GM23338 (cell line): ENCODE data around the gene OLA1. TPM values are rescaled to one million over a fixed set of nuclear protein-coding genes. Genes with fewer than 3 reads are reported as not detected.

Experiments
- ATAC-seq: fragments of 200-7000 bp; cut with Tn5 transposase; 3 replicates; pipeline ENCODE4 v1.9.1; 2020
- DNase-seq: peaks from one replicate; pipeline ENCODE4 v3.0.0-alpha.2; 2015; ENCODE audit warnings: low spot score
- H2AFZ ChIP-seq: fragments of 200-600 bp; sonication (generic); 2 replicates; pipeline ENCODE4 v1.8.0; 2016; ENCODE audit warnings: antibody characterized with exemption, mild to moderate bottlenecking, moderate library complexity
- H3F3A ChIP-seq: fragments of 200-600 bp; sonication (generic); replicated peaks from 2 replicates; pipeline ENCODE4 v1.8.0; 2017; ENCODE audit warnings: antibody characterized with exemption, mixed run types, low read depth
- H3K27ac ChIP-seq: fragments of 200-600 bp; sonication (generic); 2 replicates; pipeline ENCODE4 v1.6.1; 2016; ENCODE audit warnings: low read depth
- H3K27me3 ChIP-seq: fragments of 200-600 bp; sonication (generic); 2 replicates; pipeline ENCODE4 v1.8.0; 2016; ENCODE audit warnings: mild to moderate bottlenecking, mixed run types, moderate library complexity; ENCODE audit not compliant: insufficient read depth
- H3K36me3 ChIP-seq: fragments of 200-600 bp; sonication (generic); 2 replicates; pipeline ENCODE4 v1.8.0; 2016; ENCODE audit warnings: mild to moderate bottlenecking; ENCODE audit not compliant: insufficient read depth
- H3K4me1 ChIP-seq: fragments of 200-600 bp; sonication (generic); 2 replicates; pipeline ENCODE4 v1.8.0; 2016; ENCODE audit warnings: mild to moderate bottlenecking, moderate library complexity; ENCODE audit not compliant: insufficient read depth
- H3K4me2 ChIP-seq: fragments of 200-600 bp; sonication (generic); 2 replicates; pipeline ENCODE4 v1.7.1; 2017; ENCODE audit warnings: mixed run types
- H3K4me3 ChIP-seq: fragments of 200-600 bp; sonication (generic); 2 replicates; pipeline ENCODE4 v1.6.1; 2016; ENCODE audit warnings: mixed run types
- H3K79me2 ChIP-seq: fragments of 200-600 bp; sonication (generic); replicated peaks from 2 replicates; pipeline ENCODE4 v1.8.0; 2017; ENCODE audit warnings: mild to moderate bottlenecking; ENCODE audit not compliant: insufficient read depth
- H3K9me2 ChIP-seq: fragments of 200-600 bp; sonication (generic); 2 replicates; pipeline ENCODE4 v1.8.0; 2017; ENCODE audit not compliant: insufficient read depth
- H4K20me1 ChIP-seq: fragments of 200-600 bp; sonication (generic); replicated peaks from 2 replicates; pipeline ENCODE4 v1.8.0; 2017; ENCODE audit warnings: mild to moderate bottlenecking; ENCODE audit not compliant: insufficient read depth
- H3K27ac Mint-ChIP-seq: 2 replicates; pipeline ENCODE4 v1.8.0; 2020; ENCODE audit warnings: inconsistent platforms, mild to moderate bottlenecking, moderate library complexity, mixed read lengths
- H3K27me3 Mint-ChIP-seq: 3 replicates; pipeline ENCODE4 v1.8.0; 2022; ENCODE audit warnings: low read depth, mild to moderate bottlenecking, moderate library complexity, mixed read lengths, inconsistent platforms; ENCODE audit not compliant: insufficient read depth, poor library complexity
- H3K36me3 Mint-ChIP-seq: 3 replicates; pipeline ENCODE4 v1.8.0; 2021; ENCODE audit warnings: low read depth, mild to moderate bottlenecking, inconsistent platforms, moderate library complexity, mixed read lengths
- H3K4me1 Mint-ChIP-seq: 3 replicates; pipeline ENCODE4 v1.8.0; 2020; ENCODE audit warnings: mild to moderate bottlenecking, inconsistent platforms, mixed read lengths
- H3K4me3 Mint-ChIP-seq: 3 replicates; pipeline ENCODE4 v1.8.0; 2021; ENCODE audit warnings: moderate library complexity, mild to moderate bottlenecking, inconsistent platforms, mixed read lengths
- H3K9me3 Mint-ChIP-seq: 3 replicates; pipeline ENCODE4 v1.8.0; 2020; ENCODE audit warnings: moderate library complexity, mild to moderate bottlenecking, inconsistent platforms, mixed read lengths
- CREB1 ChIP-seq: fragments of 250-450 bp; sonication (Bioruptor Pico); IDR thresholded peaks from 2 replicates; pipeline ENCODE4 v1.5.0; 2020; ENCODE audit warnings: low read depth, mild to moderate bottlenecking, moderate library complexity
- EZH2 ChIP-seq: fragments of 200-600 bp; sonication (generic); IDR thresholded peaks from one replicate; pipeline ENCODE4 v1.8.0; 2017; ENCODE audit warnings: antibody characterized with exemption, mild to moderate bottlenecking, low read depth; ENCODE audit not compliant: unreplicated experiment
- JUNB ChIP-seq: IDR thresholded peaks from one replicate; pipeline ENCODE4 v1.6.1; 2016; ENCODE audit warnings: antibody characterized with exemption; ENCODE audit not compliant: unreplicated experiment
- NANOG ChIP-seq: IDR thresholded peaks from 2 replicates; pipeline ENCODE4 v1.6.1; 2016; ENCODE audit warnings: antibody characterized with exemption, borderline replicate concordance
- POLR2AphosphoS5 ChIP-seq: IDR thresholded peaks from 2 replicates; pipeline ENCODE4 v1.6.1; 2016; ENCODE audit warnings: antibody characterized with exemption, low read depth
- REST ChIP-seq: IDR thresholded peaks from one replicate; pipeline ENCODE4 v1.6.1; 2018; ENCODE audit warnings: antibody characterized with exemption; ENCODE audit not compliant: unreplicated experiment
- STAT1 ChIP-seq: IDR thresholded peaks from one replicate; pipeline ENCODE4 v1.6.1; 2016; ENCODE audit warnings: antibody characterized with exemption; ENCODE audit not compliant: unreplicated experiment
- ZNF331 ChIP-seq: fragments of 250-450 bp; sonication (Bioruptor Pico); IDR thresholded peaks from 2 replicates; pipeline ENCODE4 v1.5.0; 2020; ENCODE audit warnings: low read depth, mild to moderate bottlenecking, moderate library complexity
- ZNF462 ChIP-seq: fragments of 250-450 bp; sonication (Bioruptor Pico); IDR thresholded peaks from 2 replicates; pipeline ENCODE4 v1.5.0; 2020; ENCODE audit warnings: mild to moderate bottlenecking, moderate library complexity
- polyA plus RNA-seq: library from polyadenylated mRNA; unstranded; fragments of >200 nt; fragmentation: Nextera tagmentation; extraction: Ambion mirVana; gene quantifications from 2 replicates; pipeline ENCODE4 v1.2.1, GENCODE V29; 2016
- total RNA-seq: library from RNA; depleted of rRNA; stranded (reverse); fragments of >200 nt; shearing (Covaris generic); gene quantifications from 2 replicates; pipeline ENCODE4 v1.2.3, GENCODE V29; 2014
- TF ChIP-seq, protein P1 (sequence below): IDR thresholded peaks from 2 replicates; pipeline ENCODE4 v1.6.1; 2016; ENCODE audit warnings: antibody characterized with exemption
- TF ChIP-seq, protein P2 (sequence below), 2 experiments: fragments of 200-600 bp in 1 of 2; sonication (generic) in 1 of 2; conservative IDR thresholded peaks; 2 replicates each; pipeline versions ENCODE4 v1.5.1 to v1.6.1; 2016 to 2017; ENCODE audit warnings: antibody characterized with exemption in 2 of 2, low read depth in 2 of 2, mild to moderate bottlenecking in 2 of 2, moderate library complexity in 1 of 2

Gene OLA1
- total and polyA plus RNA-seq, 2 experiments from 2014 or later, result 104 to 242 TPM

DNA sequence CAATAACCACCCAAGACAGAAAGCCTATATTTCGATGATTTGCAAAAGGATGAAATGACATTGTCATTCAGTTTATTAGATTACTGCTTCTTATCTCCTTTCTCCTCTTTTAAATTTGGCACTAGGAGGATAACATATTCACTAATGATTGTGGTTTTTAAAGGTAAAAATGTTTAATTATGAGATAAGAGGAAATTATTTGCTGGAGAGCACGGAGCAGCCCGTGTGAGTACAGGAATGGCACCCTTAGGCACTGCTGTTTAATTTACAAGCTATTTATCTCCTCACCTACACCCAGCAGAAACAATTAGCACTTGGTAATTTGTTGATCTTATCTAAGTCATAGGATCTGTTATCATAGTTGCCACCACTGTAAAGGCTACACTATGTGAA is 195.8 kb downstream of the OLA1 start:
- Mint-ChIP-seq H3K36me3 (no peaks in the 10 kb centered on the region), H3K4me1 (peaks cover 40% of the 10 kb centered on the region), H3K4me3 (peak overlapping the region; percentile 61; the same call in 1 of the 3 replicates), H3K27me3 (peaks cover 3% of the 10 kb centered on the region), H3K27ac (no peak overlapping the region), H3K9me3 (no peaks in the 10 kb centered on the region)
- ATAC-seq (no peak), DNase-seq (no peak)
- H3K36me3 ChIP-seq, result no peaks in the 10 kb centered on the region
- H3K4me3 ChIP-seq, result no peak overlapping the region
- 0 out of 2 replicates have a peak overlapping the region, but pooled peaks have one; percentile 22 for H3K27ac ChIP-seq
- no peaks in the 10 kb centered on the region for H3K9me2 ChIP-seq
- H3K4me2 ChIP-seq, result 0 out of 2 replicates have a peak overlapping the region, but pooled peaks have one; percentile 78
- H3K4me1 ChIP-seq, result peaks cover 39% of the 10 kb centered on the region
- H3K27me3 ChIP-seq, result no peaks in the 10 kb centered on the region
- TF ChIP-seq NANOG (no peak), STAT1 (no peak), CREB1 (CRISPR knock-in tag) (no peak), REST (no peak), EZH2 (no peak), JUNB (no peak), ZNF331 (CRISPR knock-in tag) (no peak), POLR2AphosphoS5 (no peak), ZNF462 (no peak)
- TF ChIP-seq, protein P1, sequence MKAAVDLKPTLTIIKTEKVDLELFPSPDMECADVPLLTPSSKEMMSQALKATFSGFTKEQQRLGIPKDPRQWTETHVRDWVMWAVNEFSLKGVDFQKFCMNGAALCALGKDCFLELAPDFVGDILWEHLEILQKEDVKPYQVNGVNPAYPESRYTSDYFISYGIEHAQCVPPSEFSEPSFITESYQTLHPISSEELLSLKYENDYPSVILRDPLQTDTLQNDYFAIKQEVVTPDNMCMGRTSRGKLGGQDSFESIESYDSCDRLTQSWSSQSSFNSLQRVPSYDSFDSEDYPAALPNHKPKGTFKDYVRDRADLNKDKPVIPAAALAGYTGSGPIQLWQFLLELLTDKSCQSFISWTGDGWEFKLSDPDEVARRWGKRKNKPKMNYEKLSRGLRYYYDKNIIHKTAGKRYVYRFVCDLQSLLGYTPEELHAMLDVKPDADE, result no peak
- TF ChIP-seq, protein P2, sequence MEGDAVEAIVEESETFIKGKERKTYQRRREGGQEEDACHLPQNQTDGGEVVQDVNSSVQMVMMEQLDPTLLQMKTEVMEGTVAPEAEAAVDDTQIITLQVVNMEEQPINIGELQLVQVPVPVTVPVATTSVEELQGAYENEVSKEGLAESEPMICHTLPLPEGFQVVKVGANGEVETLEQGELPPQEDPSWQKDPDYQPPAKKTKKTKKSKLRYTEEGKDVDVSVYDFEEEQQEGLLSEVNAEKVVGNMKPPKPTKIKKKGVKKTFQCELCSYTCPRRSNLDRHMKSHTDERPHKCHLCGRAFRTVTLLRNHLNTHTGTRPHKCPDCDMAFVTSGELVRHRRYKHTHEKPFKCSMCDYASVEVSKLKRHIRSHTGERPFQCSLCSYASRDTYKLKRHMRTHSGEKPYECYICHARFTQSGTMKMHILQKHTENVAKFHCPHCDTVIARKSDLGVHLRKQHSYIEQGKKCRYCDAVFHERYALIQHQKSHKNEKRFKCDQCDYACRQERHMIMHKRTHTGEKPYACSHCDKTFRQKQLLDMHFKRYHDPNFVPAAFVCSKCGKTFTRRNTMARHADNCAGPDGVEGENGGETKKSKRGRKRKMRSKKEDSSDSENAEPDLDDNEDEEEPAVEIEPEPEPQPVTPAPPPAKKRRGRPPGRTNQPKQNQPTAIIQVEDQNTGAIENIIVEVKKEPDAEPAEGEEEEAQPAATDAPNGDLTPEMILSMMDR (conservative IDR thresholded peaks at IDR 0.05; ENCODE audit: low read depth in 2 of 2), result no peak
- no peaks in the 10 kb centered on the region for H3K79me2 ChIP-seq
- H2AFZ ChIP-seq, result peak overlapping the region; percentile 24; the same call in 1 of the 2 replicates
- peaks cover 13% of the 10 kb centered on the region; the same call in 1 of the 2 replicates for H3F3A ChIP-seq
- H4K20me1 ChIP-seq, result no peaks in the 10 kb centered on the region
